HepG2 (cell line): ENCODE data around the gene SIRT6. TPM values are rescaled to one million over a fixed set of nuclear protein-coding genes. Genes with fewer than 3 reads are reported as not detected.

ENCODE experiments used
- EP300 ChIP-seq, 3 experiments: sonication (generic) in 1 of 3; formaldehyde crosslinking in 1 of 3; IDR thresholded peaks; 2 replicates each; pipeline versions ENCODE4 v1.5.1 to v1.6.1; 2011 to 2020; ENCODE audit warnings: low read depth in 2 of 3, low read length in 2 of 3, borderline replicate concordance in 1 of 3, improper control_type of control experiment in 1 of 3, mild to moderate bottlenecking in 1 of 3, missing genetic modification reagents in 1 of 3, moderate library complexity in 1 of 3
- ETV6 ChIP-seq: sonication (generic); formaldehyde crosslinking; conservative IDR thresholded peaks from 2 replicates; pipeline ENCODE4 v1.4.0; 2020; ENCODE audit warnings: missing genetic modification reagents
- FLYWCH1 ChIP-seq: sonication (generic); formaldehyde crosslinking; IDR thresholded peaks from 2 replicates; pipeline ENCODE4 v1.8.1; 2023; ENCODE audit warnings: mild to moderate bottlenecking, missing genetic modification reagents
- GATAD1 ChIP-seq: IDR thresholded peaks from 2 replicates; pipeline ENCODE4 v1.6.1; 2016; ENCODE audit warnings: missing genetic modification reagents, missing compliant biosample characterization
- HCFC1 ChIP-seq: fragments of 150-350 bp; IDR thresholded peaks from 2 replicates; pipeline ENCODE4 v1.6.1; 2014; ENCODE audit warnings: low read depth, low read length
- HMG20A ChIP-seq: IDR thresholded peaks from 2 replicates; pipeline ENCODE4 v1.6.1; 2016; ENCODE audit warnings: borderline replicate concordance
- MEIS1 ChIP-seq: sonication (generic); formaldehyde crosslinking; IDR thresholded peaks from 2 replicates; pipeline ENCODE4 v1.9.0; 2021; ENCODE audit warnings: mild to moderate bottlenecking, missing genetic modification reagents, moderate library complexity, borderline replicate concordance
- PHF5A ChIP-seq: IDR thresholded peaks from one replicate; pipeline ENCODE4 v1.6.1; 2018; ENCODE audit warnings: low read depth, missing genetic modification reagents; ENCODE audit not compliant: unreplicated experiment
- RAD21 ChIP-seq: fragments of 450-650 bp; formaldehyde crosslinking; IDR thresholded peaks from 2 replicates; pipeline ENCODE4 v1.5.0; 2020; ENCODE audit warnings: mild to moderate bottlenecking
- RORA ChIP-seq: sonication (generic); formaldehyde crosslinking; IDR thresholded peaks from 2 replicates; pipeline ENCODE4 v1.5.0; 2020; ENCODE audit warnings: mild to moderate bottlenecking, missing genetic modification reagents, moderate library complexity
- SP140L ChIP-seq: sonication (generic); formaldehyde crosslinking; IDR thresholded peaks from 2 replicates; pipeline ENCODE4 v1.4.0; 2020; ENCODE audit warnings: missing genetic modification reagents, borderline replicate concordance
- STAT5B ChIP-seq: sonication (generic); formaldehyde crosslinking; IDR thresholded peaks from 2 replicates; pipeline ENCODE4 v1.4.0; 2020; ENCODE audit warnings: missing genetic modification reagents
- THRA ChIP-seq: sonication (generic); formaldehyde crosslinking; IDR thresholded peaks from 2 replicates; pipeline ENCODE4 v1.4.0; 2020; ENCODE audit warnings: missing genetic modification reagents, borderline replicate concordance
- ZFP62 ChIP-seq: sonication (generic); formaldehyde crosslinking; IDR thresholded peaks from 2 replicates; pipeline ENCODE4 v1.4.0; 2020; ENCODE audit warnings: missing genetic modification reagents
- ZGPAT ChIP-seq: IDR thresholded peaks from 2 replicates; pipeline ENCODE4 v1.6.1; 2016; ENCODE audit warnings: mild to moderate bottlenecking
- ZIK1 ChIP-seq: sonication (generic); formaldehyde crosslinking; IDR thresholded peaks from 2 replicates; pipeline ENCODE4 v1.5.0; 2020; ENCODE audit warnings: mild to moderate bottlenecking, low read depth, missing genetic modification reagents, borderline replicate concordance
- ZNF282 ChIP-seq: fragments of 450-650 bp; IDR thresholded peaks from 2 replicates; pipeline ENCODE4 v1.6.1; 2018; ENCODE audit not compliant: partially characterized antibody
- ZNF343 ChIP-seq: sonication (generic); formaldehyde crosslinking; IDR thresholded peaks from 2 replicates; pipeline ENCODE4 v1.4.0; 2020; ENCODE audit warnings: mild to moderate bottlenecking, missing genetic modification reagents
- ZNF460 ChIP-seq: sonication (generic); formaldehyde crosslinking; IDR thresholded peaks from 2 replicates; pipeline ENCODE4 v1.5.1; 2020; ENCODE audit warnings: missing genetic modification reagents, mild to moderate bottlenecking, borderline replicate concordance
- ZNF615 ChIP-seq: sonication (generic); formaldehyde crosslinking; IDR thresholded peaks from 2 replicates; pipeline ENCODE4 v1.5.0; 2020; ENCODE audit warnings: mild to moderate bottlenecking, missing genetic modification reagents, borderline replicate concordance
- polyA plus RNA-seq, 8 experiments: library from polyadenylated mRNA; depleted of rRNA in 3 of 8; stranded (reverse) in 7 of 8; unstranded in 1 of 8; fragments of >200 nt; fragmentation: Illumina TruSeq in 4 of 8; extraction: Trizol in 4 of 8; gene quantifications; 2 replicates each; pipeline versions ENCODE4 v1.2.1 to v1.2.3, GENCODE V29; 2011 to 2016; ENCODE audit warnings: low read depth in 4 of 8, missing spikeins in 1 of 8, mixed read lengths in 1 of 8; ENCODE audit not compliant: insufficient read depth in 1 of 8
- total RNA-seq, 5 experiments: library from RNA; depleted of rRNA; stranded (reverse); fragments of >200 nt; fragmentation: Illumina TruSeq; extraction: Trizol; gene quantifications; 2 replicates each; pipeline ENCODE4 v1.2.3, GENCODE V29; 2016; ENCODE audit warnings: low read depth in 1 of 5
- TF ChIP-seq, protein P1 (sequence below): IDR thresholded peaks from 2 replicates; pipeline ENCODE4 v1.6.1; 2016; ENCODE audit warnings: missing genetic modification reagents, missing compliant biosample characterization
- TF ChIP-seq, protein P2 (sequence below): sonication (generic); formaldehyde crosslinking; IDR thresholded peaks from 2 replicates; pipeline ENCODE4 v1.4.0; 2020; ENCODE audit warnings: missing genetic modification reagents, borderline replicate concordance

The SIRT6 gene
- total and polyA plus RNA-seq, 2 of the 13 experiments (the other 11 are each of a cell fraction or from before 2014, with no cell fraction given), result 11.0 to 18.4 TPM

GRCh38 chr19:4186087-4186993, 4.0 kb upstream of the SIRT6 start (continued):
- TF ChIP-seq HCFC1 (no peak), THRA (CRISPR knock-in tag) (no peak), ZFP62 (CRISPR knock-in tag) (no peak), ZNF343 (CRISPR knock-in tag) (no peak), ETV6 (no peak), ZNF615 (CRISPR knock-in tag) (no peak), ZNF282 (no peak), GATAD1 (CRISPR knock-in tag) (no peak), ZNF460 (CRISPR knock-in tag) (0 out of 2 replicates have a peak, but pooled peaks have one; percentile 4), PHF5A (CRISPR knock-in tag) (peak; percentile 81), RORA (CRISPR knock-in tag) (no peak), MEIS1 (CRISPR knock-in tag) (no peak), FLYWCH1 (CRISPR knock-in tag) (no peak), ZGPAT (CRISPR knock-in tag) (peak; percentile 47; the same call in 1 of the 2 replicates), HMG20A (CRISPR knock-in tag) (0 out of 2 replicates have a peak, but pooled peaks have one; percentile 20), ZIK1 (CRISPR knock-in tag) (no peak), RAD21 (CRISPR knock-in tag) (no peak), EP300 (IDR thresholded peaks at IDR 0.05; ENCODE audit: low read depth in 2 of 2, low read length in 2 of 2) (no peak), EP300 (CRISPR knock-in tag; IDR thresholded peaks at IDR 0.05; ENCODE audit: borderline replicate concordance) (no peak), SP140L (no peak), STAT5B (CRISPR knock-in tag) (no peak)
- TF ChIP-seq, protein P1, sequence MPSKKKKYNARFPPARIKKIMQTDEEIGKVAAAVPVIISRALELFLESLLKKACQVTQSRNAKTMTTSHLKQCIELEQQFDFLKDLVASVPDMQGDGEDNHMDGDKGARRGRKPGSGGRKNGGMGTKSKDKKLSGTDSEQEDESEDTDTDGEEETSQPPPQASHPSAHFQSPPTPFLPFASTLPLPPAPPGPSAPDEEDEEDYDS, result no peak
- TF ChIP-seq, protein P2, sequence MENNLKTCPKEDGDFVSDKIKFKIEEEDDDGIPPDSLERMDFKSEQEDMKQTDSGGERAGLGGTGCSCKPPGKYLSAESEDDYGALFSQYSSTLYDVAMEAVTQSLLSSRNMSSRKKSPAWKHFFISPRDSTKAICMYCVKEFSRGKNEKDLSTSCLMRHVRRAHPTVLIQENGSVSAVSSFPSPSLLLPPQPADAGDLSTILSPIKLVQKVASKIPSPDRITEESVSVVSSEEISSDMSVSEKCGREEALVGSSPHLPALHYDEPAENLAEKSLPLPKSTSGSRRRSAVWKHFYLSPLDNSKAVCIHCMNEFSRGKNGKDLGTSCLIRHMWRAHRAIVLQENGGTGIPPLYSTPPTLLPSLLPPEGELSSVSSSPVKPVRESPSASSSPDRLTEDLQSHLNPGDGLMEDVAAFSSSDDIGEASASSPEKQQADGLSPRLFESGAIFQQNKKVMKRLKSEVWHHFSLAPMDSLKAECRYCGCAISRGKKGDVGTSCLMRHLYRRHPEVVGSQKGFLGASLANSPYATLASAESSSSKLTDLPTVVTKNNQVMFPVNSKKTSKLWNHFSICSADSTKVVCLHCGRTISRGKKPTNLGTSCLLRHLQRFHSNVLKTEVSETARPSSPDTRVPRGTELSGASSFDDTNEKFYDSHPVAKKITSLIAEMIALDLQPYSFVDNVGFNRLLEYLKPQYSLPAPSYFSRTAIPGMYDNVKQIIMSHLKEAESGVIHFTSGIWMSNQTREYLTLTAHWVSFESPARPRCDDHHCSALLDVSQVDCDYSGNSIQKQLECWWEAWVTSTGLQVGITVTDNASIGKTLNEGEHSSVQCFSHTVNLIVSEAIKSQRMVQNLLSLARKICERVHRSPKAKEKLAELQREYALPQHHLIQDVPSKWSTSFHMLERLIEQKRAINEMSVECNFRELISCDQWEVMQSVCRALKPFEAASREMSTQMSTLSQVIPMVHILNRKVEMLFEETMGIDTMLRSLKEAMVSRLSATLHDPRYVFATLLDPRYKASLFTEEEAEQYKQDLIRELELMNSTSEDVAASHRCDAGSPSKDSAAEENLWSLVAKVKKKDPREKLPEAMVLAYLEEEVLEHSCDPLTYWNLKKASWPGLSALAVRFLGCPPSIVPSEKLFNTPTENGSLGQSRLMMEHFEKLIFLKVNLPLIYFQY (CRISPR knock-in tag), result no peak
